HEK293 (cell line): Measurements from ENCODE around the gene MSRB3.

Experiments used
- CTCF ChIA-PET: fragments of 350-600 bp; formaldehyde crosslinking; extraction: SDS; loops from one replicate; lab custom pipeline; 2021; ENCODE audit warnings: antibody characterized with exemption; lab: Yijun Ruan, JAX
- POLR2A ChIA-PET: fragments of 300-600 bp; formaldehyde crosslinking; extraction: SDS; loops from one replicate; lab custom pipeline; 2020; ENCODE audit warnings: antibody characterized with exemption, inconsistent platforms; lab: Yijun Ruan, JAX
- H3K27ac ChIP-seq: fragments of 200-500 bp; sonication (Bioruptor generic); 2 replicates; pipeline ENCODE4 v1.5.1; 2014; ENCODE audit warnings: low read depth, low read length, control low read depth, inconsistent platforms; ENCODE audit errors: extremely low read depth
- H3K36me3 ChIP-seq, 2 experiments: fragments of 200-500 bp in 1 of 2; sonication (Bioruptor generic) in 1 of 2; 1 replicate in 1 of 2; 2 replicates in 1 of 2; pipeline ENCODE4 v1.5.1; 2014 to 2017; ENCODE audit warnings: inconsistent platforms in 2 of 2, low read length in 2 of 2; ENCODE audit not compliant: control insufficient read depth in 2 of 2, insufficient read depth in 1 of 2
- H3K4me1 ChIP-seq: fragments of 200-500 bp; sonication (Bioruptor generic); 2 replicates; pipeline ENCODE4 v1.5.1; 2014; ENCODE audit warnings: mild to moderate bottlenecking, low read length, inconsistent platforms; ENCODE audit not compliant: control insufficient read depth, insufficient read depth
- H3K4me3 ChIP-seq: 2 replicates; pipeline ENCODE4 v1.5.1; 2011; ENCODE audit warnings: low read depth, mild to moderate bottlenecking, control low read depth, low read length, moderate library complexity
- H3K9me3 ChIP-seq: fragments of 200-500 bp; sonication (Bioruptor generic); 2 replicates; pipeline ENCODE4 v1.5.1; 2014; ENCODE audit warnings: low read depth, low read length, inconsistent platforms; ENCODE audit not compliant: control insufficient read depth, insufficient read depth
- ATF2 ChIP-seq: fragments of 450-650 bp; formaldehyde crosslinking; IDR thresholded peaks from 2 replicates; pipeline ENCODE4 v1.5.1; 2016; ENCODE audit warnings: missing biosample characterization, missing genetic modification characterization, low read depth
- ELK4 ChIP-seq: IDR thresholded peaks from 2 replicates; pipeline ENCODE4 v1.6.1; 2011; ENCODE audit warnings: mild to moderate bottlenecking, low read depth, low read length, borderline replicate concordance
- FEZF1 ChIP-seq: fragments of 450-650 bp; formaldehyde crosslinking; IDR thresholded peaks from 2 replicates; pipeline ENCODE4 v1.5.1; 2016; ENCODE audit warnings: missing biosample characterization, missing genetic modification characterization
- HOXC10 ChIP-seq: sonication (generic); formaldehyde crosslinking; IDR thresholded peaks from 2 replicates; pipeline ENCODE4 v1.8.1; 2023; ENCODE audit warnings: mild to moderate bottlenecking, missing genetic modification reagents
- KLF7 ChIP-seq: fragments of 450-650 bp; formaldehyde crosslinking; IDR thresholded peaks from 2 replicates; pipeline ENCODE4 v1.5.1; 2016; ENCODE audit warnings: missing biosample characterization, missing genetic modification characterization, borderline replicate concordance
- SP2 ChIP-seq: fragments of 450-650 bp; formaldehyde crosslinking; IDR thresholded peaks from 2 replicates; pipeline ENCODE4 v1.5.1; 2016; ENCODE audit warnings: missing biosample characterization, missing genetic modification characterization
- ZBTB11 ChIP-seq: fragments of 450-650 bp; formaldehyde crosslinking; conservative IDR thresholded peaks from 2 replicates; pipeline ENCODE4 v1.5.1; 2016; ENCODE audit warnings: low read depth, missing biosample characterization, missing genetic modification characterization
- ZNF114 ChIP-seq: fragments of 450-650 bp; formaldehyde crosslinking; IDR thresholded peaks from 2 replicates; pipeline ENCODE4 v1.5.0; 2017; ENCODE audit warnings: missing biosample characterization, missing genetic modification characterization
- ZNF132 ChIP-seq: fragments of 450-650 bp; formaldehyde crosslinking; IDR thresholded peaks from 2 replicates; pipeline ENCODE4 v1.5.1; 2017; ENCODE audit warnings: missing biosample characterization, missing genetic modification characterization, borderline replicate concordance
- ZNF133 ChIP-seq: fragments of 450-650 bp; formaldehyde crosslinking; IDR thresholded peaks from 2 replicates; pipeline ENCODE4 v1.5.1; 2016; ENCODE audit warnings: missing biosample characterization, missing genetic modification characterization
- ZNF175 ChIP-seq: fragments of 450-650 bp; formaldehyde crosslinking; IDR thresholded peaks from 2 replicates; pipeline ENCODE4 v1.5.1; 2016; ENCODE audit warnings: missing biosample characterization, missing genetic modification characterization
- ZNF202 ChIP-seq: fragments of 450-650 bp; formaldehyde crosslinking; IDR thresholded peaks from 2 replicates; pipeline ENCODE4 v1.5.1; 2016; ENCODE audit warnings: missing biosample characterization, missing genetic modification characterization, borderline replicate concordance
- ZNF211 ChIP-seq: fragments of 450-650 bp; formaldehyde crosslinking; IDR thresholded peaks from 2 replicates; pipeline ENCODE4 v1.5.1; 2016; ENCODE audit warnings: low read depth, missing biosample characterization, missing genetic modification characterization
- ZNF214 ChIP-seq: fragments of 450-650 bp; formaldehyde crosslinking; IDR thresholded peaks from 2 replicates; pipeline ENCODE4 v1.5.1; 2017; ENCODE audit warnings: missing biosample characterization, mild to moderate bottlenecking, missing genetic modification characterization, borderline replicate concordance
- ZNF311 ChIP-seq: fragments of 450-650 bp; formaldehyde crosslinking; IDR thresholded peaks from 2 replicates; pipeline ENCODE4 v1.5.1; 2017; ENCODE audit warnings: missing biosample characterization, missing genetic modification characterization, borderline replicate concordance
- ZNF324 ChIP-seq: fragments of 450-650 bp; formaldehyde crosslinking; IDR thresholded peaks from 2 replicates; pipeline ENCODE4 v1.5.1; 2016; ENCODE audit warnings: missing biosample characterization, missing genetic modification characterization
- ZNF426 ChIP-seq: fragments of 450-650 bp; formaldehyde crosslinking; IDR thresholded peaks from 2 replicates; pipeline ENCODE4 v1.5.1; 2017; ENCODE audit warnings: missing biosample characterization, missing genetic modification characterization, mild to moderate bottlenecking, inconsistent platforms, moderate library complexity
- ZNF473 ChIP-seq: fragments of 450-650 bp; formaldehyde crosslinking; IDR thresholded peaks from 2 replicates; pipeline ENCODE4 v1.5.1; 2017; ENCODE audit warnings: missing biosample characterization, missing genetic modification characterization
- ZNF561 ChIP-seq: fragments of 450-650 bp; IDR thresholded peaks from 2 replicates; pipeline ENCODE4 v1.5.1; 2018; ENCODE audit warnings: missing biosample characterization, missing genetic modification characterization, borderline replicate concordance
- ZNF639 ChIP-seq: fragments of 450-650 bp; formaldehyde crosslinking; IDR thresholded peaks from 2 replicates; pipeline ENCODE4 v1.5.1; 2016; ENCODE audit warnings: missing biosample characterization, missing genetic modification characterization
- ZNF645 ChIP-seq: fragments of 450-650 bp; formaldehyde crosslinking; IDR thresholded peaks from 2 replicates; pipeline ENCODE4; 2016; ENCODE audit warnings: missing biosample characterization, missing genetic modification characterization
- ZNF660 ChIP-seq: fragments of 450-650 bp; IDR thresholded peaks from 2 replicates; pipeline ENCODE4 v1.5.1; 2018; ENCODE audit warnings: missing biosample characterization, mild to moderate bottlenecking, missing genetic modification characterization
- ZNF692 ChIP-seq: fragments of 450-650 bp; formaldehyde crosslinking; IDR thresholded peaks from 2 replicates; pipeline ENCODE4 v1.5.1; 2016; ENCODE audit warnings: missing biosample characterization, missing genetic modification characterization
- ZNF776 ChIP-seq: fragments of 450-650 bp; formaldehyde crosslinking; IDR thresholded peaks from 2 replicates; pipeline ENCODE4 v1.5.0; 2017; ENCODE audit warnings: missing biosample characterization, missing genetic modification characterization, borderline replicate concordance
- ZSCAN4 ChIP-seq: fragments of 450-650 bp; formaldehyde crosslinking; IDR thresholded peaks from 2 replicates; pipeline ENCODE4 v1.5.1; 2017; ENCODE audit warnings: missing biosample characterization, missing genetic modification characterization

MSRB3 gene

GRCh38 chr12:65278576-65279368, at the start of gene MSRB3:
TSS of gene MSRB3 (plus strand) at chr12:65278683. CDS start at chr12:65308580, 29,897 bp downstream.
- no peaks in the 10 kb centered on the region for H3K36me3 ChIP-seq
- H3K4me3 ChIP-seq = peak within 1 kb of the TSS; percentile 95
- CTCF ChIA-PET = no interaction called here
- peak within 1 kb of the TSS; percentile 77 for H3K27ac ChIP-seq
- H3K9me3 ChIP-seq = no peaks in the 10 kb centered on the region
- POLR2A ChIA-PET = no interaction called here
- peaks cover 25% of the 10 kb centered on the region for H3K4me1 ChIP-seq
- TF ChIP-seq ZNF133 (tag by site-specific recombination) (no peak), ZNF776 (tag by site-specific recombination) (no peak), ATF2 (tag by site-specific recombination) (no peak), ZBTB11 (tag by site-specific recombination) (peak; percentile 43), ZNF132 (no peak), ZNF211 (tag by site-specific recombination) (no peak), ZNF660 (tag by site-specific recombination) (peak; percentile 28; the same call in 1 of the 2 replicates), ZNF645 (tag by site-specific recombination) (no peak), ELK4 (no peak), ZNF692 (tag by site-specific recombination) (no peak; the same call in 1 of the 2 replicates), ZNF426 (tag by site-specific recombination) (no peak), SP2 (peak; percentile 48), ZSCAN4 (tag by site-specific recombination) (no peak), ZNF324 (tag by site-specific recombination) (peak; percentile 28; the same call in 1 of the 2 replicates), KLF7 (tag by site-specific recombination) (no peak; the same call in 1 of the 2 replicates), ZNF202 (no peak), ZNF214 (tag by site-specific recombination) (no peak), ZNF114 (tag by site-specific recombination) (no peak), ZNF311 (tag by site-specific recombination) (no peak), HOXC10 (no peak), FEZF1 (0 out of 2 replicates have a peak, but pooled peaks have one; percentile 7), ZNF175 (tag by site-specific recombination) (no peak), ZNF473 (tag by site-specific recombination) (no peak), ZNF639 (0 out of 2 replicates have a peak, but pooled peaks have one; percentile 22), ZNF561 (tag by site-specific recombination) (peak; percentile 89; the same call in 1 of the 2 replicates)
